K562 (cell line): Measurements from ENCODE around the gene MAPKAPK2. TPM values are rescaled to one million over a fixed set of nuclear protein-coding genes. Genes with fewer than 3 reads are reported as not detected.

Source experiments
- ATF1 ChIP-seq, 2 experiments: fragments of 450-650 bp in 1 of 2; IDR thresholded peaks; 2 replicates each; pipeline ENCODE4 v1.6.1; 2016; ENCODE audit warnings: missing compliant biosample characterization in 1 of 2, missing genetic modification characterization in 1 of 2
- BRF1 ChIP-seq: IDR thresholded peaks from 3 replicates; pipeline ENCODE4 v1.6.1; 2011; ENCODE audit warnings: borderline replicate concordance, mild to moderate bottlenecking; ENCODE audit not compliant: insufficient read length; ENCODE audit errors: extremely low read depth
- EHMT2 ChIP-seq: fragments of 450-650 bp; IDR thresholded peaks from 2 replicates; pipeline ENCODE4 v1.6.1; 2018; ENCODE audit warnings: antibody characterized with exemption
- GABPA ChIP-seq: fragments of 200-800 bp; sonication (Bioruptor generic); conservative IDR thresholded peaks from 2 replicates; pipeline ENCODE4 v1.6.1; 2016; ENCODE audit warnings: low read depth, missing genetic modification characterization, missing compliant biosample characterization
- HMGN3 ChIP-seq: IDR thresholded peaks from 2 replicates; pipeline ENCODE4 v1.6.1; 2011; ENCODE audit warnings: borderline replicate concordance, low read depth, mild to moderate bottlenecking, mixed read lengths, low read length; ENCODE audit not compliant: insufficient read length; ENCODE audit errors: extremely low read depth
- KLF16 ChIP-seq: IDR thresholded peaks from 2 replicates; pipeline ENCODE4 v1.6.1; 2016; ENCODE audit warnings: antibody characterized with exemption
- LARP7 ChIP-seq: fragments of 450-650 bp; IDR thresholded peaks from 2 replicates; pipeline ENCODE4 v1.6.1; 2016
- PTTG1 ChIP-seq: fragments of 450-650 bp; IDR thresholded peaks from 2 replicates; pipeline ENCODE4 v1.6.1; 2016; ENCODE audit warnings: low read depth, mild to moderate bottlenecking, missing genetic modification characterization, missing compliant biosample characterization
- SOX6 ChIP-seq: fragments of 450-650 bp; IDR thresholded peaks from 2 replicates; pipeline ENCODE4 v1.6.1; 2014; ENCODE audit warnings: mild to moderate bottlenecking
- SRSF7 ChIP-seq: fragments of 200-400 bp; formaldehyde crosslinking; optimal IDR thresholded peaks from 2 replicates; pipeline ENCODE3; 2017; ENCODE audit warnings: mild to moderate bottlenecking, low read depth, low read length
- ZNF274 ChIP-seq: IDR thresholded peaks from 2 replicates; pipeline ENCODE4 v1.6.1; 2011; ENCODE audit warnings: low read depth, mild to moderate bottlenecking, low read length, moderate library complexity, borderline replicate concordance
- ZNF699 ChIP-seq: fragments of 250-450 bp; sonication (Bioruptor Pico); IDR thresholded peaks from 2 replicates; pipeline ENCODE4 v1.8.0; 2021; ENCODE audit warnings: mild to moderate bottlenecking, moderate library complexity; ENCODE audit not compliant: insufficient replicate concordance
- polyA plus RNA-seq, 8 experiments: library from polyadenylated mRNA; depleted of rRNA in 4 of 8; stranded (reverse) in 5 of 8; unstranded in 3 of 8; fragments of >200 nt; fragmentation: Nextera tagmentation in 2 of 8; fragmentation: Illumina TruSeq in 1 of 8; extraction: Ambion mirVana in 2 of 8; extraction: Trizol in 1 of 8; gene quantifications; 2 replicates each; pipeline versions ENCODE4 v1.2.1 to v1.2.3, GENCODE V29; 2011 to 2014; ENCODE audit warnings: inconsistent platforms in 1 of 8, missing spikeins in 1 of 8
- total RNA-seq, 7 experiments: library from RNA; depleted of rRNA in 6 of 7; stranded (reverse); fragments of >200 nt in 6 of 7; fragmentation: Illumina TruSeq in 2 of 7; extraction: Trizol in 2 of 7; gene quantifications; 2 replicates each; pipeline versions ENCODE4 v1.2.1 to v1.2.3, GENCODE V29; 2011 to 2021; ENCODE audit warnings: low replicate concordance in 1 of 7
- TF ChIP-seq, protein P1 (sequence below): fragments of 450-650 bp; conservative IDR thresholded peaks from 2 replicates; pipeline ENCODE4 v1.6.1; 2016; ENCODE audit warnings: missing genetic modification characterization, low read depth, mild to moderate bottlenecking, missing compliant biosample characterization, moderate library complexity
- TF ChIP-seq, protein P2 (sequence below): sonication (generic); formaldehyde crosslinking; IDR thresholded peaks from 2 replicates; pipeline ENCODE4 v1.8.0; 2023; ENCODE audit warnings: missing genetic modification reagents, mild to moderate bottlenecking, borderline replicate concordance
- TF ChIP-seq, protein P3 (sequence below): fragments of 450-650 bp; formaldehyde crosslinking; conservative IDR thresholded peaks from 2 replicates; pipeline ENCODE4 v1.4.0; 2022; ENCODE audit warnings: mild to moderate bottlenecking, missing genetic modification characterization
- TF ChIP-seq, protein P4 (sequence below): IDR thresholded peaks from 2 replicates; pipeline ENCODE4 v1.6.1; 2011; ENCODE audit warnings: borderline replicate concordance, low read depth, mild to moderate bottlenecking, moderate library complexity, low read length; ENCODE audit not compliant: insufficient read depth, poor library complexity, severe bottlenecking
- TF ChIP-seq, protein P5 (sequence below): fragments of 250-450 bp; sonication (Bioruptor Pico); IDR thresholded peaks from 2 replicates; pipeline ENCODE4 v1.8.0; 2021; ENCODE audit warnings: borderline replicate concordance, mild to moderate bottlenecking, moderate library complexity; ENCODE audit not compliant: poor library complexity, severe bottlenecking

Gene MAPKAPK2
- total and polyA plus RNA-seq, 9 of the 15 experiments (the other 6 are each of a cell fraction or from before 2014, with no cell fraction given) = 0.63 to 94.2 (median 52.1) TPM

DNA sequence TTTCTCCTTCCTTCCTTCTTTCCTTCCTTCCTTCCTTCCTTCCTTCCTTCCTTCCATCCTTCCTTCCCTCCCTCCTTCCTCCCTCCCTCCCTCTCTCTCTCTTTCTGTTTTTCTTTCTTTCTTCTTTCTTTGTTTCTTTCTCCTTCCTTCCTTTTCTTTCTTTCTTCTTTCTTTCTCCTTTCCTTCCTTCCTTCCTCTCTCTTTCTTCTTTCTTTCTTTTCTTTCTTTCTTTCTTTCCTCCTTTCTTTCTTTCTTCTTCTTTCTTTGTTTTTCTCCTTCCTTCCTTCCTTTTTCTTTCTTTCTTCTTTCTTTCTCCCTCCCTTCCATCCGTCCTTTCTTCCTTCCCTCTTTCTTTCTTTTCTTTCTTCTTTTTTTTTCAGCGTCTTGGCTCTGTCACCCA lies 67.8 kb downstream of the MAPKAPK2 start (continued):
- TF ChIP-seq ATF1 (CRISPR knock-in tag; IDR thresholded peaks at IDR 0.05) = no peak
- TF ChIP-seq ATF1 (tag; IDR thresholded peaks at IDR 0.05) = no peak
- no peak for TF ChIP-seq GABPA
- TF ChIP-seq SRSF7 = no peak
- no peak for TF ChIP-seq ZNF274
- TF ChIP-seq, protein P1, sequence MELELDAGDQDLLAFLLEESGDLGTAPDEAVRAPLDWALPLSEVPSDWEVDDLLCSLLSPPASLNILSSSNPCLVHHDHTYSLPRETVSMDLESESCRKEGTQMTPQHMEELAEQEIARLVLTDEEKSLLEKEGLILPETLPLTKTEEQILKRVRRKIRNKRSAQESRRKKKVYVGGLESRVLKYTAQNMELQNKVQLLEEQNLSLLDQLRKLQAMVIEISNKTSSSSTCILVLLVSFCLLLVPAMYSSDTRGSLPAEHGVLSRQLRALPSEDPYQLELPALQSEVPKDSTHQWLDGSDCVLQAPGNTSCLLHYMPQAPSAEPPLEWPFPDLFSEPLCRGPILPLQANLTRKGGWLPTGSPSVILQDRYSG (tag) = no peak
- TF ChIP-seq, protein P2, sequence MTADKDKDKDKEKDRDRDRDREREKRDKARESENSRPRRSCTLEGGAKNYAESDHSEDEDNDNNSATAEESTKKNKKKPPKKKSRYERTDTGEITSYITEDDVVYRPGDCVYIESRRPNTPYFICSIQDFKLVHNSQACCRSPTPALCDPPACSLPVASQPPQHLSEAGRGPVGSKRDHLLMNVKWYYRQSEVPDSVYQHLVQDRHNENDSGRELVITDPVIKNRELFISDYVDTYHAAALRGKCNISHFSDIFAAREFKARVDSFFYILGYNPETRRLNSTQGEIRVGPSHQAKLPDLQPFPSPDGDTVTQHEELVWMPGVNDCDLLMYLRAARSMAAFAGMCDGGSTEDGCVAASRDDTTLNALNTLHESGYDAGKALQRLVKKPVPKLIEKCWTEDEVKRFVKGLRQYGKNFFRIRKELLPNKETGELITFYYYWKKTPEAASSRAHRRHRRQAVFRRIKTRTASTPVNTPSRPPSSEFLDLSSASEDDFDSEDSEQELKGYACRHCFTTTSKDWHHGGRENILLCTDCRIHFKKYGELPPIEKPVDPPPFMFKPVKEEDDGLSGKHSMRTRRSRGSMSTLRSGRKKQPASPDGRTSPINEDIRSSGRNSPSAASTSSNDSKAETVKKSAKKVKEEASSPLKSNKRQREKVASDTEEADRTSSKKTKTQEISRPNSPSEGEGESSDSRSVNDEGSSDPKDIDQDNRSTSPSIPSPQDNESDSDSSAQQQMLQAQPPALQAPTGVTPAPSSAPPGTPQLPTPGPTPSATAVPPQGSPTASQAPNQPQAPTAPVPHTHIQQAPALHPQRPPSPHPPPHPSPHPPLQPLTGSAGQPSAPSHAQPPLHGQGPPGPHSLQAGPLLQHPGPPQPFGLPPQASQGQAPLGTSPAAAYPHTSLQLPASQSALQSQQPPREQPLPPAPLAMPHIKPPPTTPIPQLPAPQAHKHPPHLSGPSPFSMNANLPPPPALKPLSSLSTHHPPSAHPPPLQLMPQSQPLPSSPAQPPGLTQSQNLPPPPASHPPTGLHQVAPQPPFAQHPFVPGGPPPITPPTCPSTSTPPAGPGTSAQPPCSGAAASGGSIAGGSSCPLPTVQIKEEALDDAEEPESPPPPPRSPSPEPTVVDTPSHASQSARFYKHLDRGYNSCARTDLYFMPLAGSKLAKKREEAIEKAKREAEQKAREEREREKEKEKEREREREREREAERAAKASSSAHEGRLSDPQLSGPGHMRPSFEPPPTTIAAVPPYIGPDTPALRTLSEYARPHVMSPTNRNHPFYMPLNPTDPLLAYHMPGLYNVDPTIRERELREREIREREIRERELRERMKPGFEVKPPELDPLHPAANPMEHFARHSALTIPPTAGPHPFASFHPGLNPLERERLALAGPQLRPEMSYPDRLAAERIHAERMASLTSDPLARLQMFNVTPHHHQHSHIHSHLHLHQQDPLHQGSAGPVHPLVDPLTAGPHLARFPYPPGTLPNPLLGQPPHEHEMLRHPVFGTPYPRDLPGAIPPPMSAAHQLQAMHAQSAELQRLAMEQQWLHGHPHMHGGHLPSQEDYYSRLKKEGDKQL (CRISPR knock-in tag) = no peak
- TF ChIP-seq, protein P3, sequence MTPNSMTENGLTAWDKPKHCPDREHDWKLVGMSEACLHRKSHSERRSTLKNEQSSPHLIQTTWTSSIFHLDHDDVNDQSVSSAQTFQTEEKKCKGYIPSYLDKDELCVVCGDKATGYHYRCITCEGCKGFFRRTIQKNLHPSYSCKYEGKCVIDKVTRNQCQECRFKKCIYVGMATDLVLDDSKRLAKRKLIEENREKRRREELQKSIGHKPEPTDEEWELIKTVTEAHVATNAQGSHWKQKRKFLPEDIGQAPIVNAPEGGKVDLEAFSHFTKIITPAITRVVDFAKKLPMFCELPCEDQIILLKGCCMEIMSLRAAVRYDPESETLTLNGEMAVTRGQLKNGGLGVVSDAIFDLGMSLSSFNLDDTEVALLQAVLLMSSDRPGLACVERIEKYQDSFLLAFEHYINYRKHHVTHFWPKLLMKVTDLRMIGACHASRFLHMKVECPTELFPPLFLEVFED (CRISPR knock-in tag) = peak; percentile 56; the same call in 1 of the 2 replicates
- no peak for TF ChIP-seq HMGN3
- TF ChIP-seq LARP7 = 0 out of 2 replicates have a peak, but pooled peaks have one; percentile 37
- TF ChIP-seq PTTG1 (tag) = no peak
- no peak for TF ChIP-seq KLF16
- TF ChIP-seq, protein P4, sequence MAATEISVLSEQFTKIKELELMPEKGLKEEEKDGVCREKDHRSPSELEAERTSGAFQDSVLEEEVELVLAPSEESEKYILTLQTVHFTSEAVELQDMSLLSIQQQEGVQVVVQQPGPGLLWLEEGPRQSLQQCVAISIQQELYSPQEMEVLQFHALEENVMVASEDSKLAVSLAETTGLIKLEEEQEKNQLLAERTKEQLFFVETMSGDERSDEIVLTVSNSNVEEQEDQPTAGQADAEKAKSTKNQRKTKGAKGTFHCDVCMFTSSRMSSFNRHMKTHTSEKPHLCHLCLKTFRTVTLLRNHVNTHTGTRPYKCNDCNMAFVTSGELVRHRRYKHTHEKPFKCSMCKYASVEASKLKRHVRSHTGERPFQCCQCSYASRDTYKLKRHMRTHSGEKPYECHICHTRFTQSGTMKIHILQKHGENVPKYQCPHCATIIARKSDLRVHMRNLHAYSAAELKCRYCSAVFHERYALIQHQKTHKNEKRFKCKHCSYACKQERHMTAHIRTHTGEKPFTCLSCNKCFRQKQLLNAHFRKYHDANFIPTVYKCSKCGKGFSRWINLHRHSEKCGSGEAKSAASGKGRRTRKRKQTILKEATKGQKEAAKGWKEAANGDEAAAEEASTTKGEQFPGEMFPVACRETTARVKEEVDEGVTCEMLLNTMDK = no peak
- TF ChIP-seq ZNF699 (CRISPR knock-in tag) = no peak
- no peak for TF ChIP-seq SOX6
- TF ChIP-seq, protein P5, sequence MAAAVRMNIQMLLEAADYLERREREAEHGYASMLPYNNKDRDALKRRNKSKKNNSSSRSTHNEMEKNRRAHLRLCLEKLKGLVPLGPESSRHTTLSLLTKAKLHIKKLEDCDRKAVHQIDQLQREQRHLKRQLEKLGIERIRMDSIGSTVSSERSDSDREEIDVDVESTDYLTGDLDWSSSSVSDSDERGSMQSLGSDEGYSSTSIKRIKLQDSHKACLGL (CRISPR knock-in tag) = no peak
- no peak for TF ChIP-seq BRF1
- TF ChIP-seq EHMT2 = 0 out of 2 replicates have a peak, but pooled peaks have one; percentile 24
